PC-9 (cell line): ENCODE measurements around the gene MTUS2. TPM values are rescaled to one million over a fixed set of nuclear protein-coding genes. Genes with fewer than 3 reads are reported as not detected.

Source experiments
- BruUV-seq: library from RNA; stranded (reverse); fragments of 400-500 nt; replicated peaks from 2 replicates; lab custom pipeline; 2021; lab: Mats Ljungman, UMichigan
- CTCF ChIA-PET: fragments of 300-600 bp; sonication (Branson Sonifier 250); formaldehyde crosslinking; loops from one replicate; lab custom pipeline; 2022; ENCODE audit warnings: antibody characterized with exemption; lab: Charles Lee
- POLR2A ChIA-PET: fragments of 300-600 bp; sonication (Branson Sonifier 250); formaldehyde crosslinking; loops from one replicate; lab custom pipeline; 2022; ENCODE audit warnings: antibody characterized with exemption; ENCODE audit not compliant: unreplicated experiment; lab: Charles Lee
- DNase-seq, 2 experiments: peaks; one replicate each; pipeline versions ENCODE4 v3.0.0 to v3.0.0-alpha.2; 2015 to 2022; ENCODE audit warnings: mixed read lengths in 1 of 2
- H2AFZ ChIP-seq: fragments of 200-600 bp; sonication (generic); 2 replicates; pipeline ENCODE4 v1.8.1; 2017; ENCODE audit warnings: antibody characterized with exemption
- H3F3A ChIP-seq: fragments of 200-600 bp; sonication (generic); 2 replicates; pipeline ENCODE4 v1.8.1; 2017; ENCODE audit warnings: antibody characterized with exemption, mild to moderate bottlenecking, low read depth; ENCODE audit not compliant: insufficient read depth
- H3K27ac ChIP-seq: fragments of 200-600 bp; sonication (generic); 2 replicates; pipeline ENCODE4 v1.6.1; 2016; ENCODE audit warnings: mixed run types
- H3K27me3 ChIP-seq: fragments of 200-600 bp; sonication (generic); 2 replicates; pipeline ENCODE4 v1.6.1; 2016; ENCODE audit warnings: low read depth, mixed run types; ENCODE audit not compliant: insufficient read depth
- H3K36me3 ChIP-seq: fragments of 200-600 bp; sonication (generic); 2 replicates; pipeline ENCODE4 v1.6.1; 2016; ENCODE audit warnings: low read depth, mixed run types
- H3K4me1 ChIP-seq: fragments of 200-600 bp; sonication (generic); replicated peaks from 2 replicates; pipeline ENCODE4 v1.6.1; 2016; ENCODE audit warnings: mixed run types; ENCODE audit not compliant: insufficient read depth
- H3K4me2 ChIP-seq: fragments of 200-600 bp; sonication (generic); 2 replicates; pipeline ENCODE4 v1.6.1; 2017; ENCODE audit warnings: mixed run types
- H3K4me3 ChIP-seq: fragments of 200-600 bp; sonication (generic); 2 replicates; pipeline ENCODE4 v1.6.1; 2016; ENCODE audit warnings: mixed run types
- H3K79me2 ChIP-seq: fragments of 200-600 bp; sonication (generic); 2 replicates; pipeline ENCODE4 v1.6.1; 2017; ENCODE audit warnings: low read depth, mixed run types
- H3K9me2 ChIP-seq: fragments of 200-600 bp; sonication (generic); 2 replicates; pipeline ENCODE4 v1.8.1; 2017; ENCODE audit warnings: mild to moderate bottlenecking; ENCODE audit not compliant: insufficient read depth
- H3K9me3 ChIP-seq: fragments of 200-600 bp; sonication (generic); 2 replicates; pipeline ENCODE4 v1.8.1; 2016; ENCODE audit warnings: low read depth; ENCODE audit not compliant: insufficient read depth
- H4K20me1 ChIP-seq: fragments of 200-600 bp; sonication (generic); 2 replicates; pipeline ENCODE4 v1.8.1; 2017; ENCODE audit not compliant: insufficient read depth
- EZH2 ChIP-seq: fragments of 200-600 bp; sonication (generic); IDR thresholded peaks from 2 replicates; pipeline ENCODE4 v1.8.0; 2017; ENCODE audit warnings: antibody characterized with exemption, low read depth
- intact Hi-C: fragments of 100-400 bp; cut with micrococcal nuclease; formaldehyde crosslinking; loops from one replicate; pipeline ENCODE4 v1.10.0; 2022; ENCODE audit not compliant: unreplicated experiment
- total RNA-seq: library from RNA; stranded (reverse); gene quantifications from 2 replicates; pipeline ENCODE4 v1.2.3, GENCODE V29; 2021
- TF ChIP-seq, protein P1 (sequence below): fragments of 200-600 bp; sonication (generic); conservative IDR thresholded peaks from 2 replicates; pipeline ENCODE4 v1.6.1; 2017; ENCODE audit warnings: mixed run types, antibody characterized with exemption, mild to moderate bottlenecking, moderate library complexity

MTUS2 gene
- total RNA-seq, 1 experiment from 2014 or later: not detected

- ChIA-PET CTCF (no interaction called here), POLR2A (no interaction called here)
- Histone ChIP-seq H3K4me3 (no peak overlapping the region), H3F3A (no peaks in the 10 kb centered on the region), H3K27me3 (peaks cover 30% of the 10 kb centered on the region), H3K4me2 (no peak overlapping the region), H2AFZ (no peak overlapping the region), H3K36me3 (no peaks in the 10 kb centered on the region), H4K20me1 (no peaks in the 10 kb centered on the region), H3K9me3 (no peaks in the 10 kb centered on the region), H3K79me2 (no peaks in the 10 kb centered on the region), H3K27ac (no peak overlapping the region), H3K9me2 (no peaks in the 10 kb centered on the region), H3K4me1 (no peaks in the 10 kb centered on the region)
- no peak for TF ChIP-seq EZH2
- TF ChIP-seq, protein P1, sequence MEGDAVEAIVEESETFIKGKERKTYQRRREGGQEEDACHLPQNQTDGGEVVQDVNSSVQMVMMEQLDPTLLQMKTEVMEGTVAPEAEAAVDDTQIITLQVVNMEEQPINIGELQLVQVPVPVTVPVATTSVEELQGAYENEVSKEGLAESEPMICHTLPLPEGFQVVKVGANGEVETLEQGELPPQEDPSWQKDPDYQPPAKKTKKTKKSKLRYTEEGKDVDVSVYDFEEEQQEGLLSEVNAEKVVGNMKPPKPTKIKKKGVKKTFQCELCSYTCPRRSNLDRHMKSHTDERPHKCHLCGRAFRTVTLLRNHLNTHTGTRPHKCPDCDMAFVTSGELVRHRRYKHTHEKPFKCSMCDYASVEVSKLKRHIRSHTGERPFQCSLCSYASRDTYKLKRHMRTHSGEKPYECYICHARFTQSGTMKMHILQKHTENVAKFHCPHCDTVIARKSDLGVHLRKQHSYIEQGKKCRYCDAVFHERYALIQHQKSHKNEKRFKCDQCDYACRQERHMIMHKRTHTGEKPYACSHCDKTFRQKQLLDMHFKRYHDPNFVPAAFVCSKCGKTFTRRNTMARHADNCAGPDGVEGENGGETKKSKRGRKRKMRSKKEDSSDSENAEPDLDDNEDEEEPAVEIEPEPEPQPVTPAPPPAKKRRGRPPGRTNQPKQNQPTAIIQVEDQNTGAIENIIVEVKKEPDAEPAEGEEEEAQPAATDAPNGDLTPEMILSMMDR: no peak
- DNase-seq: no peak
- no TSS peak for BruUV-seq
- intact Hi-C loops: no loop called here
These were observed 204.6 kb downstream of the MTUS2 start for GRCh38 chr13:29024783-29025182.

GRCh38 chr13:29028868-29029267 lies 208.7 kb downstream of the MTUS2 start:
- Histone ChIP-seq H3K9me2 (no peaks in the 10 kb centered on the region), H3K4me3 (no peak overlapping the region), H3F3A (no peaks in the 10 kb centered on the region), H3K9me3 (no peaks in the 10 kb centered on the region), H3K4me1 (no peaks in the 10 kb centered on the region), H3K27ac (no peak overlapping the region), H3K36me3 (no peaks in the 10 kb centered on the region), H4K20me1 (no peaks in the 10 kb centered on the region), H2AFZ (no peak overlapping the region), H3K79me2 (no peaks in the 10 kb centered on the region), H3K4me2 (no peak overlapping the region), H3K27me3 (peaks cover 29% of the 10 kb centered on the region)
- BruUV-seq: no TSS peak
- intact Hi-C loops: no loop called here
- TF ChIP-seq, protein P1: no peak
- TF ChIP-seq EZH2: no peak
- POLR2A ChIA-PET: no interaction called here
- CTCF ChIA-PET: no interaction called here
- DNase-seq: no peak

DNA sequence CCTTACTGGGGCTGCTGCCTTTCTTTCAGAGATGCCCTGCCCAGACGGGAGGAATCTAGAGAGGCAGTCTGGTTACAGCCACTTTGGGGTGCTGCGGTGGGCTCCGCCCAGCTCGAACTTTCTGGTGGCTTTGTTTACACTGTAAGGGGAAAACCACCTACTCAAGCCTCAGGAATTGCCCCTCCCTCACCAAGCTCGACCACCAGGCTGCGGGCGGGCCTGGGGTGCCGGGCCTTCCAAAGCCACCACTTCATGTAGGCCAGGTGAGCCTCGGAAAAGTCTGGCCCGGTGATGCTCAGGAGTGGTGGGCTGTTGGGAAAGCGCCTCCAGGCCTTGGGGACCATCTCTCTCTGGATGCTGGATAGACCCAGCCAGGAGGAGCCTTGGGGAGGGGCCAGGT lies 218.6 kb downstream of the MTUS2 start:
- Histone ChIP-seq H3K9me3 (no peaks in the 10 kb centered on the region), H3K36me3 (no peaks in the 10 kb centered on the region), H3K4me2 (no peak overlapping the region), H3K27ac (no peak overlapping the region), H3K9me2 (no peaks in the 10 kb centered on the region), H3K79me2 (no peaks in the 10 kb centered on the region), H3K27me3 (peaks cover 18% of the 10 kb centered on the region; the same call in 1 of the 2 replicates), H3K4me3 (no peak overlapping the region), H3K4me1 (no peaks in the 10 kb centered on the region), H4K20me1 (no peaks in the 10 kb centered on the region), H3F3A (no peaks in the 10 kb centered on the region), H2AFZ (no peak overlapping the region)
- ChIA-PET CTCF (no interaction called here), POLR2A (no interaction called here)
- no peak for TF ChIP-seq EZH2
- TF ChIP-seq, protein P1: no peak
- BruUV-seq: no TSS peak
- DNase-seq: no peak
- intact Hi-C loops: no loop called here
